OCI-LY7 (cell line): ENCODE data around the gene GUCY1A2. TPM values are rescaled to one million over a fixed set of nuclear protein-coding genes. Genes with fewer than 3 reads are reported as not detected.

Experiments
- BruUV-seq: library from RNA; stranded (reverse); fragments of 400-500 nt; replicated peaks from 2 replicates; lab custom pipeline; 2021; lab: Mats Ljungman, UMichigan
- CTCF ChIA-PET: fragments of 300-600 bp; sonication (Branson Sonifier 250); formaldehyde crosslinking; loops from one replicate; lab custom pipeline; 2022; ENCODE audit warnings: antibody characterized with exemption; ENCODE audit not compliant: unreplicated experiment; lab: Charles Lee
- POLR2A ChIA-PET: fragments of 300-600 bp; sonication (Branson Sonifier 250); formaldehyde crosslinking; loops from one replicate; lab custom pipeline; 2022; ENCODE audit warnings: antibody characterized with exemption; lab: Charles Lee
- DNase-seq: peaks from one replicate; pipeline ENCODE4 v3.0.0-alpha.2; 2015; ENCODE audit warnings: low spot score
- H2AFZ ChIP-seq: fragments of 200-600 bp; sonication (generic), shearing (Covaris generic); 2 replicates; pipeline ENCODE4 v1.6.1; 2014; ENCODE audit warnings: mild to moderate bottlenecking, antibody characterized with exemption, low read length, moderate library complexity
- H3K27ac ChIP-seq: fragments of 200-600 bp; sonication (generic); 2 replicates; pipeline ENCODE4 v1.5.1; 2014; ENCODE audit warnings: mixed run types, low read depth, mild to moderate bottlenecking, moderate library complexity, low read length, inconsistent platforms; ENCODE audit not compliant: poor library complexity, severe bottlenecking
- H3K36me3 ChIP-seq: fragments of 200-600 bp; sonication (generic); 2 replicates; pipeline ENCODE4 v1.6.1; 2014; ENCODE audit warnings: mild to moderate bottlenecking, antibody characterized with exemption, low read length, moderate library complexity, mixed read lengths; ENCODE audit not compliant: insufficient read depth
- H3K4me1 ChIP-seq: fragments of 200-600 bp; sonication (generic); 2 replicates; pipeline ENCODE4 v1.5.1; 2014; ENCODE audit warnings: mild to moderate bottlenecking, low read length; ENCODE audit not compliant: insufficient read depth, poor library complexity, severe bottlenecking
- H3K4me2 ChIP-seq: fragments of 200-600 bp; sonication (generic); 2 replicates; pipeline ENCODE4 v1.6.1; 2014; ENCODE audit warnings: mild to moderate bottlenecking, low read length
- H3K4me3 ChIP-seq: fragments of 200-600 bp; sonication (generic); 2 replicates; pipeline ENCODE4 v1.5.1; 2014; ENCODE audit warnings: mild to moderate bottlenecking, low read depth, low read length; ENCODE audit not compliant: poor library complexity, severe bottlenecking
- H3K79me2 ChIP-seq: fragments of 200-600 bp; sonication (generic); 2 replicates; pipeline ENCODE4 v1.6.1; 2016; ENCODE audit warnings: low read depth, mild to moderate bottlenecking, low read length, moderate library complexity, mixed read lengths; ENCODE audit not compliant: insufficient read depth
- H3K9me2 ChIP-seq: fragments of 200-600 bp; sonication (generic); 2 replicates; pipeline ENCODE4 v1.6.1; 2016; ENCODE audit warnings: mild to moderate bottlenecking, low read length, mixed read lengths; ENCODE audit not compliant: insufficient read depth
- H3K9me3 ChIP-seq: fragments of 200-600 bp; sonication (generic); 2 replicates; pipeline ENCODE4 v1.6.1; 2014; ENCODE audit warnings: mild to moderate bottlenecking, mixed run types, low read length, mixed read lengths
- H4K20me1 ChIP-seq: fragments of 200-600 bp; sonication (generic); 2 replicates; pipeline ENCODE4 v1.6.1; 2014; ENCODE audit warnings: mild to moderate bottlenecking, antibody characterized with exemption, low read length, moderate library complexity, mixed read lengths; ENCODE audit not compliant: insufficient read depth
- EZH2phosphoT487 ChIP-seq: fragments of 200-600 bp; sonication (generic); IDR thresholded peaks from 2 replicates; pipeline ENCODE4 v1.6.1; 2018; ENCODE audit warnings: low read depth, borderline replicate concordance, mild to moderate bottlenecking, mixed run types, antibody characterized with exemption, low read length, moderate library complexity, mixed read lengths
- intact Hi-C: fragments of 100-400 bp; cut with micrococcal nuclease; formaldehyde crosslinking; loops from one replicate; pipeline ENCODE4 v1.10.0; 2022; ENCODE audit not compliant: unreplicated experiment
- total RNA-seq, 2 experiments: library from RNA; depleted of rRNA in 1 of 2; stranded (reverse); fragments of >200 nt in 1 of 2; shearing (Covaris generic) in 1 of 2; gene quantifications; 2 replicates each; pipeline ENCODE4 v1.2.3, GENCODE V29; 2014 to 2022
- TF ChIP-seq, protein P1 (sequence below): fragments of 200-600 bp; sonication (generic); conservative IDR thresholded peaks from 2 replicates; pipeline ENCODE4 v1.5.1; 2014; ENCODE audit warnings: mild to moderate bottlenecking, antibody characterized with exemption, low read length, moderate library complexity, mixed read lengths

GUCY1A2 gene
- total RNA-seq, 2 experiments from 2014 or later, result under 0.01 TPM; not detected in 1

GRCh38 chr11:106683435-106683834 is 334.8 kb downstream of the GUCY1A2 start:
- CTCF ChIA-PET, result no interaction called here
- Histone ChIP-seq H3K4me2 (no peak overlapping the region), H3K27ac (no peak overlapping the region), H3K4me1 (no peaks in the 10 kb centered on the region), H2AFZ (no peak overlapping the region), H3K36me3 (no peaks in the 10 kb centered on the region), H3K9me3 (no peaks in the 10 kb centered on the region), H3K4me3 (no peak overlapping the region), H3K9me2 (no peaks in the 10 kb centered on the region), H3K79me2 (no peaks in the 10 kb centered on the region), H4K20me1 (no peaks in the 10 kb centered on the region)
- no TSS peak for BruUV-seq
- TF ChIP-seq, protein P1, sequence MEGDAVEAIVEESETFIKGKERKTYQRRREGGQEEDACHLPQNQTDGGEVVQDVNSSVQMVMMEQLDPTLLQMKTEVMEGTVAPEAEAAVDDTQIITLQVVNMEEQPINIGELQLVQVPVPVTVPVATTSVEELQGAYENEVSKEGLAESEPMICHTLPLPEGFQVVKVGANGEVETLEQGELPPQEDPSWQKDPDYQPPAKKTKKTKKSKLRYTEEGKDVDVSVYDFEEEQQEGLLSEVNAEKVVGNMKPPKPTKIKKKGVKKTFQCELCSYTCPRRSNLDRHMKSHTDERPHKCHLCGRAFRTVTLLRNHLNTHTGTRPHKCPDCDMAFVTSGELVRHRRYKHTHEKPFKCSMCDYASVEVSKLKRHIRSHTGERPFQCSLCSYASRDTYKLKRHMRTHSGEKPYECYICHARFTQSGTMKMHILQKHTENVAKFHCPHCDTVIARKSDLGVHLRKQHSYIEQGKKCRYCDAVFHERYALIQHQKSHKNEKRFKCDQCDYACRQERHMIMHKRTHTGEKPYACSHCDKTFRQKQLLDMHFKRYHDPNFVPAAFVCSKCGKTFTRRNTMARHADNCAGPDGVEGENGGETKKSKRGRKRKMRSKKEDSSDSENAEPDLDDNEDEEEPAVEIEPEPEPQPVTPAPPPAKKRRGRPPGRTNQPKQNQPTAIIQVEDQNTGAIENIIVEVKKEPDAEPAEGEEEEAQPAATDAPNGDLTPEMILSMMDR, result no peak
- TF ChIP-seq EZH2phosphoT487, result no peak
- POLR2A ChIA-PET, result interaction anchor here (0.5 to 0.7 kb wide), 2 partner anchors 18 to 742 kb away, joined by 3 to 4 read pairs; no protein-coding TSS in a partner anchor
- DNase-seq, result no peak
- intact Hi-C loops, result no loop called here

DNA sequence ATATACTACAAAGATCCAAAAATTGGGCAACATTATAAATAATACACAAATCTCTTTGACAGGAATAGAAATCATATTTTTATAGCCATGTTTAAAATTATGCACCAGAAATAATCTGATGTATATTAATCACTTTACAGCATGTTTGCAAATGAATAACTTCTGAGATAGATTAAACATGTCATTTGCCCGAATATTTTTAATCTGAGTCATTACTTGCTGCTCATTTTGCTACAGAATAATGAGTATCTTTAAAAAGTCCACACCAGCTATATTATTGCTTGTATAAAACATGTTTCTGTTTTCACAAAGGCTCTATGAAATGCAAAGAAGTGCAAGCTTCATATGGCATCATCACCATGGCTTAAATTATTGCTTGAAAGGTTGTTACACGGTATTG is 336.8 kb downstream of the GUCY1A2 start:
- no peak for DNase-seq
- H2AFZ ChIP-seq, result no peak overlapping the region
- no peak overlapping the region for H3K4me2 ChIP-seq
- no TSS peak for BruUV-seq
- no peak for TF ChIP-seq EZH2phosphoT487
- TF ChIP-seq, protein P1, result no peak
- H3K36me3 ChIP-seq, result no peaks in the 10 kb centered on the region
- H3K79me2 ChIP-seq, result no peaks in the 10 kb centered on the region
- no peak overlapping the region for H3K4me3 ChIP-seq
- no peaks in the 10 kb centered on the region for H3K9me2 ChIP-seq
- intact Hi-C loops, result no loop called here
- ChIA-PET CTCF (no interaction called here), POLR2A (interaction anchor here (0.5 to 1.1 kb wide), 4 partner anchors 10 to 950 kb away, joined by 3 to 6 read pairs (median 3); no protein-coding TSS in a partner anchor)
- H3K27ac ChIP-seq, result no peak overlapping the region
- no peaks in the 10 kb centered on the region for H3K9me3 ChIP-seq
- H3K4me1 ChIP-seq, result no peaks in the 10 kb centered on the region
- H4K20me1 ChIP-seq, result no peaks in the 10 kb centered on the region

GRCh38 chr11:106679581-106679980 is 338.7 kb downstream of the GUCY1A2 start:
- Histone ChIP-seq H3K36me3 (no peaks in the 10 kb centered on the region), H3K9me3 (no peaks in the 10 kb centered on the region), H3K4me1 (no peaks in the 10 kb centered on the region), H3K79me2 (no peaks in the 10 kb centered on the region), H4K20me1 (no peaks in the 10 kb centered on the region), H3K4me2 (no peak overlapping the region), H2AFZ (no peak overlapping the region), H3K9me2 (no peaks in the 10 kb centered on the region), H3K4me3 (no peak overlapping the region), H3K27ac (no peak overlapping the region)
- intact Hi-C loops, result no loop called here
- POLR2A ChIA-PET, result no interaction called here
- CTCF ChIA-PET, result no interaction called here
- no peak for DNase-seq
- no peak for TF ChIP-seq EZH2phosphoT487
- TF ChIP-seq, protein P1, result no peak
- no TSS peak for BruUV-seq
